K562 (cell line): ENCODE results near the gene LSR. TPM values are rescaled to one million over a fixed set of nuclear protein-coding genes. Genes with fewer than 3 reads are reported as not detected.
A peak's percentile ranks its signal among the peaks of the same experiment; 100 is the strongest.

ENCODE experiments used
- ATF1 ChIP-seq, 2 experiments: fragments of 450-650 bp in 1 of 2; IDR thresholded peaks; 2 replicates each; pipeline ENCODE4 v1.6.1; 2016; ENCODE audit warnings: missing compliant biosample characterization in 1 of 2, missing genetic modification characterization in 1 of 2
- CXXC5 ChIP-seq: fragments of 250-450 bp; sonication (Bioruptor Pico); IDR thresholded peaks from 2 replicates; pipeline ENCODE4 v1.8.0; 2022; ENCODE audit warnings: inconsistent platforms, mild to moderate bottlenecking, moderate library complexity
- E2F8 ChIP-seq: fragments of 450-650 bp; IDR thresholded peaks from 2 replicates; pipeline ENCODE4 v1.7.1; 2018; ENCODE audit warnings: mild to moderate bottlenecking, low read depth; ENCODE audit not compliant: partially characterized antibody
- EP300 ChIP-seq: IDR thresholded peaks from 2 replicates; pipeline ENCODE4 v1.6.1; 2012; ENCODE audit warnings: low read length, improper control_type of control experiment
- HSF4 ChIP-seq: fragments of 250-450 bp; sonication (Bioruptor Pico); IDR thresholded peaks from 2 replicates; pipeline ENCODE4 v2.1.2; 2022; ENCODE audit warnings: mild to moderate bottlenecking, moderate library complexity, borderline replicate concordance
- JUN ChIP-seq, 2 experiments: sonication (generic) in 1 of 2; formaldehyde crosslinking in 1 of 2; IDR thresholded peaks; 2 replicates each; pipeline versions ENCODE4 v1.6.1 to v1.8.0; 2012 to 2022; ENCODE audit warnings: borderline replicate concordance in 2 of 2, mild to moderate bottlenecking in 2 of 2, improper control_type of control experiment in 1 of 2, low read depth in 1 of 2, low read length in 1 of 2, missing genetic modification reagents in 1 of 2
- PHF20 ChIP-seq: fragments of 450-650 bp; IDR thresholded peaks from 2 replicates; pipeline ENCODE4 v1.6.1; 2018; ENCODE audit not compliant: partially characterized antibody
- TEAD2 ChIP-seq: fragments of 450-650 bp; IDR thresholded peaks from 2 replicates; pipeline ENCODE4 v1.6.1; 2016; ENCODE audit warnings: missing genetic modification characterization, control low read depth, missing compliant biosample characterization
- THAP12 ChIP-seq: fragments of 250-450 bp; sonication (Bioruptor Pico); IDR thresholded peaks from 2 replicates; pipeline ENCODE4 v1.9.0; 2021; ENCODE audit warnings: mild to moderate bottlenecking, inconsistent platforms
- ZBTB43 ChIP-seq: sonication (generic); formaldehyde crosslinking; IDR thresholded peaks from 2 replicates; pipeline ENCODE4 v1.8.0; 2023; ENCODE audit warnings: mild to moderate bottlenecking, missing genetic modification reagents
- ZNF175 ChIP-seq: fragments of 200-800 bp; sonication (Bioruptor generic); IDR thresholded peaks from 2 replicates; pipeline ENCODE4 v1.6.1; 2016; ENCODE audit warnings: low read depth, mild to moderate bottlenecking, missing genetic modification characterization, missing compliant biosample characterization
- ZNF407 ChIP-seq: fragments of 450-650 bp; IDR thresholded peaks from 2 replicates; pipeline ENCODE4 v1.6.1; 2016; ENCODE audit warnings: low read depth
- polyA plus RNA-seq, 8 experiments: library from polyadenylated mRNA; depleted of rRNA in 4 of 8; stranded (reverse) in 5 of 8; unstranded in 3 of 8; fragments of >200 nt; fragmentation: Nextera tagmentation in 2 of 8; fragmentation: Illumina TruSeq in 1 of 8; extraction: Ambion mirVana in 2 of 8; extraction: Trizol in 1 of 8; gene quantifications; 2 replicates each; pipeline versions ENCODE4 v1.2.1 to v1.2.3, GENCODE V29; 2011 to 2014; ENCODE audit warnings: inconsistent platforms in 1 of 8, missing spikeins in 1 of 8
- total RNA-seq, 7 experiments: library from RNA; depleted of rRNA in 6 of 7; stranded (reverse); fragments of >200 nt in 6 of 7; fragmentation: Illumina TruSeq in 2 of 7; extraction: Trizol in 2 of 7; gene quantifications; 2 replicates each; pipeline versions ENCODE4 v1.2.1 to v1.2.3, GENCODE V29; 2011 to 2021; ENCODE audit warnings: low replicate concordance in 1 of 7

LSR gene
- total and polyA plus RNA-seq, 9 of the 15 experiments (the other 6 are each of a cell fraction or from before 2014, with no cell fraction given), result 0.44 to 87.9 (median 28.0) TPM

DNA sequence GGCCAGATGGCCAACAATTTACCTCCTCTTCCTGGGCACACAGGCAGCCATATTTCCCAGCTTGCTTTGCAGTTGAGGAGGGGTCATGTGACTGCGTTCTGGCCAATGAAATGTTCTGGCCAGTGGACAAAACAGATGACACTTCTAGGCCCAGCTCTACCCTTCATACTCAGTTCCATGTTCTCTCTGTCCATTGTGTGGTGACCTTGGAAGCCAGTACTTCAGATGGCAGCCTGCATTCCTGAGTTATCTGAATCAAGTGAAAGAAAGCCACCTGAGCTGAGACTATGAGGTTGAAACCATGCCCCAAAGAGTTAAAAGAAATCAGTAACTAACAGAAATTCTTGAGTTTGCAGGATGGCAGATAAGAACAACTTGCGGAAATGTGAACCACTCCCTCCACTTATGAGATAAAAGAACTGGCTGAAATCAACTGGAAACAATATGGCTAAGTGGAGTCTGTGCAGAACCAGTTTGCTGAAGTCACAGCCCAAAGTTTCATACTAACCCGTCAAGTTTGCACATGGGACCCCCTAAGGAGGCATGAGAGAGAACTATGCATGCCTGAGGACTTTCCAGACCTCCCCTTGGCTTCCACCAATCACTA, 28.4 kb upstream of the LSR start (continued):
- no peak for TF ChIP-seq ZNF407
- no peak for TF ChIP-seq ZBTB43
- TF ChIP-seq TEAD2 (tag), result no peak; the same call in none of the 2 replicates
- peak; percentile 97 for TF ChIP-seq EP300
- no peak for TF ChIP-seq ATF1 (CRISPR knock-in tag; IDR thresholded peaks at IDR 0.05)
- peak; percentile 71 for TF ChIP-seq ATF1 (tag; IDR thresholded peaks at IDR 0.05)
- TF ChIP-seq PHF20, result peak; percentile 60
- no peak for TF ChIP-seq THAP12 (CRISPR knock-in tag)
- peak; percentile 80 for TF ChIP-seq ZNF175 (CRISPR knock-in tag)
- TF ChIP-seq E2F8, result peak; percentile 22
- TF ChIP-seq JUN (IDR thresholded peaks at IDR 0.05; ENCODE audit: borderline replicate concordance, low read depth, low read length), result no peak
- no peak for TF ChIP-seq JUN (CRISPR knock-in tag; IDR thresholded peaks at IDR 0.05; ENCODE audit: borderline replicate concordance)
- peak; percentile 81 for TF ChIP-seq CXXC5
- TF ChIP-seq HSF4 (CRISPR knock-in tag), result no peak
